IMR-90 (cell line): ENCODE data around the gene DNTT. TPM values are rescaled to one million over a fixed set of nuclear protein-coding genes. Genes with fewer than 3 reads are reported as not detected.

Experiments
- ATAC-seq: fragments of 200-7000 bp; cut with Tn5 transposase; 2 replicates; pipeline ENCODE4 v1.9.1; 2020; ENCODE audit warnings: low read depth, mild to moderate bottlenecking, moderate library complexity
- BruUV-seq: library from RNA; stranded (reverse); fragments of 400-500 nt; replicated peaks from 2 replicates; lab custom pipeline; 2021; lab: Mats Ljungman, UMichigan
- CTCF ChIA-PET: fragments of 300-600 bp; formaldehyde crosslinking; extraction: SDS; loops from one replicate; lab custom pipeline; 2021; ENCODE audit warnings: antibody characterized with exemption; lab: Yijun Ruan, JAX
- POLR2A ChIA-PET: fragments of 300-600 bp; sonication (Branson Sonifier 250); formaldehyde crosslinking; loops from one replicate; lab custom pipeline; 2022; ENCODE audit warnings: antibody characterized with exemption; ENCODE audit not compliant: unreplicated experiment; lab: Charles Lee
- DNase-seq: peaks from one replicate; pipeline ENCODE4 v3.0.0; 2013
- H2AFZ ChIP-seq: replicated peaks from 2 replicates; pipeline ENCODE3; 2013; ENCODE audit warnings: low read length, mild to moderate bottlenecking; ENCODE audit not compliant: poor library complexity
- H2AK5ac ChIP-seq: 2 replicates; pipeline ENCODE4 v1.6.1; 2013; ENCODE audit warnings: low read depth, low read length, inconsistent platforms
- H2AK9ac ChIP-seq: replicated peaks from 2 replicates; pipeline ENCODE3; 2013; ENCODE audit warnings: mild to moderate bottlenecking, low read depth, low read length, moderate library complexity; ENCODE audit not compliant: poor library complexity
- H2BK120ac ChIP-seq: 2 replicates; pipeline ENCODE4 v1.6.1; 2013; ENCODE audit warnings: low read depth, low read length, inconsistent platforms
- H2BK15ac ChIP-seq: 3 replicates; pipeline ENCODE4 v1.6.1; 2013; ENCODE audit warnings: low read depth, low read length, inconsistent platforms
- H2BK20ac ChIP-seq: 2 replicates; pipeline ENCODE4 v1.6.1; 2013; ENCODE audit warnings: low read depth, mild to moderate bottlenecking, inconsistent platforms, low read length, moderate library complexity
- H2BK5ac ChIP-seq: 2 replicates; pipeline ENCODE4 v1.6.1; 2013; ENCODE audit warnings: mild to moderate bottlenecking, low read depth, low read length, inconsistent platforms; ENCODE audit not compliant: poor library complexity, severe bottlenecking
- H3K14ac ChIP-seq: replicated peaks from 2 replicates; pipeline ENCODE4 v1.6.1; 2013; ENCODE audit warnings: low read depth, low read length, inconsistent platforms
- H3K18ac ChIP-seq: 2 replicates; pipeline ENCODE4 v1.6.1; 2013; ENCODE audit warnings: low read depth, low read length, control low read depth
- H3K23ac ChIP-seq: 2 replicates; pipeline ENCODE4 v1.6.1; 2013; ENCODE audit warnings: low read depth, low read length, inconsistent platforms
- H3K27ac ChIP-seq: 2 replicates; pipeline ENCODE4 v1.5.1; 2013; ENCODE audit warnings: mild to moderate bottlenecking, control low read depth, low read length; ENCODE audit not compliant: insufficient read depth
- H3K27me3 ChIP-seq: 2 replicates; pipeline ENCODE4 v1.6.1; 2013; ENCODE audit warnings: low read length; ENCODE audit not compliant: control insufficient read depth, insufficient read depth
- H3K36me3 ChIP-seq: 2 replicates; pipeline ENCODE4 v1.6.1; 2013; ENCODE audit warnings: low read length, mixed read lengths; ENCODE audit not compliant: control insufficient read depth, insufficient read depth
- H3K4ac ChIP-seq: 2 replicates; pipeline ENCODE4 v1.6.1; 2013; ENCODE audit warnings: low read depth, low read length, inconsistent platforms
- H3K4me1 ChIP-seq: 2 replicates; pipeline ENCODE4 v1.6.1; 2013; ENCODE audit warnings: low read length, mixed read lengths; ENCODE audit not compliant: control insufficient read depth, insufficient read depth
- H3K4me2 ChIP-seq: 2 replicates; pipeline ENCODE4 v1.6.1; 2013; ENCODE audit warnings: low read depth, mild to moderate bottlenecking, control low read depth, low read length, moderate library complexity
- H3K4me3 ChIP-seq: 2 replicates; pipeline ENCODE4 v1.5.1; 2013; ENCODE audit warnings: low read depth, mild to moderate bottlenecking, control low read depth, low read length, moderate library complexity; ENCODE audit not compliant: insufficient read depth
- H3K56ac ChIP-seq: 2 replicates; pipeline ENCODE4 v1.6.1; 2013; ENCODE audit warnings: low read length, inconsistent platforms; ENCODE audit not compliant: insufficient read depth; ENCODE audit errors: extremely low read depth
- H3K79me1 ChIP-seq, 2 experiments: 2 replicates each; pipeline ENCODE4 v1.6.1; 2013; ENCODE audit warnings: low read length in 2 of 2, inconsistent platforms in 1 of 2, low read depth in 1 of 2
- H3K9ac ChIP-seq: 2 replicates; pipeline ENCODE4 v1.6.1; 2013; ENCODE audit warnings: low read depth, low read length, control low read depth
- H3K9me1 ChIP-seq: 2 replicates; pipeline ENCODE4 v1.6.1; 2013; ENCODE audit warnings: low read length, inconsistent platforms; ENCODE audit not compliant: insufficient read depth
- H3K9me3 ChIP-seq: 2 replicates; pipeline ENCODE4 v1.6.1; 2013; ENCODE audit warnings: low read length; ENCODE audit not compliant: control insufficient read depth, insufficient read depth
- H4K20me1 ChIP-seq: 2 replicates; pipeline ENCODE4 v1.6.1; 2013; ENCODE audit warnings: low read length, inconsistent platforms; ENCODE audit not compliant: insufficient read depth
- H4K5ac ChIP-seq: 2 replicates; pipeline ENCODE4 v1.6.1; 2013; ENCODE audit warnings: mild to moderate bottlenecking, low read depth, low read length, control low read depth
- H4K8ac ChIP-seq, 2 experiments: 2 replicates each; pipeline ENCODE4 v1.6.1; 2013; ENCODE audit warnings: low read depth in 2 of 2, low read length in 2 of 2, control low read depth in 1 of 2, inconsistent platforms in 1 of 2
- H4K91ac ChIP-seq: 2 replicates; pipeline ENCODE4 v1.6.1; 2013; ENCODE audit warnings: low read depth, low read length, inconsistent platforms; ENCODE audit not compliant: insufficient read depth
- MAZ ChIP-seq: IDR thresholded peaks from 2 replicates; pipeline ENCODE4 v1.6.1; 2012; ENCODE audit warnings: low read depth, mild to moderate bottlenecking, low read length, improper control_type of control experiment, moderate library complexity, borderline replicate concordance
- WGBS, 2 experiments: methylation state at CpG; one replicate each; pipeline versions ENCODE4 v1.1.5 to v1.1.7; 2013; ENCODE audit warnings: missing lambda C conversion rate in 2 of 2; ENCODE audit not compliant: insufficient read length in 1 of 2; ENCODE audit errors: extremely low coverage in 2 of 2; 5-methylcytosine and 5-hydroxymethylcytosine counted together
- dilution Hi-C: fragments of 300-500 bp; cut with HindIII; formaldehyde crosslinking; loops from one replicate; pipeline ENCODE4 v1.14.3; 2018; ENCODE audit warnings: low sequenced_read_pairs; ENCODE audit not compliant: unreplicated experiment
- in situ Hi-C: fragments of 300-500 bp; cut with MboI; formaldehyde crosslinking; loops from 3 replicates; pipeline ENCODE4 v1.14.3; 2019; ENCODE audit warnings: low sequenced_read_pairs, inconsistent platforms, mixed read lengths
- intact Hi-C: fragments of 100-400 bp; cut with micrococcal nuclease; formaldehyde crosslinking; loops from 2 replicates; pipeline ENCODE4 v1.10.0; 2022
- polyA plus RNA-seq, 3 experiments: library from polyadenylated mRNA; depleted of rRNA; stranded (reverse); fragments of >200 nt; gene quantifications; 2 replicates each; pipeline ENCODE4 v1.2.3, GENCODE V29; 2012; ENCODE audit warnings: low replicate concordance in 1 of 3
- total RNA-seq: library from RNA; depleted of rRNA; stranded (reverse); fragments of >200 nt; gene quantifications from 2 replicates; pipeline ENCODE4 v1.2.3, GENCODE V29; 2012
- TF ChIP-seq, protein P1 (sequence below): fragments of 150-350 bp; IDR thresholded peaks from 2 replicates; pipeline ENCODE4 v1.6.1; 2016; ENCODE audit warnings: low read depth, mild to moderate bottlenecking, low read length, moderate library complexity, borderline replicate concordance

DNTT gene
- total and polyA plus RNA-seq, 2 of the 4 experiments (the other 2 are of a cell fraction) = not detected

GRCh38 chr10:96321822-96322221 is 17.6 kb downstream of the DNTT start:
- H3K4me2 ChIP-seq = no peak overlapping the region
- in situ Hi-C loops = no loop called here

More at GRCh38 chr10:96321822-96322221, 17.6 kb downstream of the DNTT start:
- H3K9me3 ChIP-seq = no peaks in the 10 kb centered on the region
- H3K9ac ChIP-seq = no peak overlapping the region
- dilution Hi-C loops (no loop called here), intact Hi-C loops (no loop called here)
- no peaks in the 10 kb centered on the region for H3K36me3 ChIP-seq
- no peak for DNase-seq
- no peak overlapping the region for H3K4ac ChIP-seq
- no peak overlapping the region for H4K91ac ChIP-seq
- H4K8ac ChIP-seq = no peak overlapping the region
- H4K5ac ChIP-seq = no peak overlapping the region
- no peak overlapping the region for H2AK5ac ChIP-seq
- H2BK15ac ChIP-seq = no peak overlapping the region
- no peak overlapping the region for H3K4me3 ChIP-seq
- no peak overlapping the region for H2BK20ac ChIP-seq
- CTCF ChIA-PET = interaction anchor here (1.8 kb wide), 1 partner anchor 13 kb away, joined by 6 read pairs; no protein-coding TSS in a partner anchor
- H3K18ac ChIP-seq = no peak overlapping the region
- no peaks in the 10 kb centered on the region for H3K9me1 ChIP-seq
- no peak overlapping the region for H2AK9ac ChIP-seq
- TF ChIP-seq MAZ = no peak
- TF ChIP-seq, protein P1, sequence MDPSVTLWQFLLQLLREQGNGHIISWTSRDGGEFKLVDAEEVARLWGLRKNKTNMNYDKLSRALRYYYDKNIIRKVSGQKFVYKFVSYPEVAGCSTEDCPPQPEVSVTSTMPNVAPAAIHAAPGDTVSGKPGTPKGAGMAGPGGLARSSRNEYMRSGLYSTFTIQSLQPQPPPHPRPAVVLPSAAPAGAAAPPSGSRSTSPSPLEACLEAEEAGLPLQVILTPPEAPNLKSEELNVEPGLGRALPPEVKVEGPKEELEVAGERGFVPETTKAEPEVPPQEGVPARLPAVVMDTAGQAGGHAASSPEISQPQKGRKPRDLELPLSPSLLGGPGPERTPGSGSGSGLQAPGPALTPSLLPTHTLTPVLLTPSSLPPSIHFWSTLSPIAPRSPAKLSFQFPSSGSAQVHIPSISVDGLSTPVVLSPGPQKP = no peak
- ATAC-seq = no peak
- no peak overlapping the region for H3K14ac ChIP-seq
- H4K20me1 ChIP-seq = no peaks in the 10 kb centered on the region
- H3K56ac ChIP-seq = no peak overlapping the region
- no peaks in the 10 kb centered on the region for H3K79me1 ChIP-seq
- H3K27ac ChIP-seq = no peak overlapping the region
- H3K23ac ChIP-seq = no peak overlapping the region
- no TSS peak for BruUV-seq
- no peak overlapping the region for H2AFZ ChIP-seq
- no peaks in the 10 kb centered on the region for H3K27me3 ChIP-seq
- POLR2A ChIA-PET = no interaction called here
- H3K4me1 ChIP-seq = no peaks in the 10 kb centered on the region
- H2BK120ac ChIP-seq = no peak overlapping the region
- H2BK5ac ChIP-seq = no peak overlapping the region
- WGBS, 2 experiments = no CpG with 5 or more reads among the region's 5 CpGs
